Type B pancreatic cell (in vitro differentiated cells): Measurements from ENCODE around the gene ROR1. TPM values are rescaled to one million over a fixed set of nuclear protein-coding genes. Genes with fewer than 3 reads are reported as not detected.
A peak's percentile ranks its signal among the peaks of the same experiment; 100 is the strongest.

Experiments
- DNase-seq: peaks from one replicate; pipeline ENCODE4 v3.0.0; 2021; ENCODE audit warnings: mixed read lengths; ENCODE audit not compliant: unreplicated experiment; ENCODE audit errors: extremely low spot score
- H3K27ac Mint-ChIP-seq: 2 replicates; pipeline ENCODE4 v1.8.0; 2021; ENCODE audit warnings: mild to moderate bottlenecking, mixed read lengths
- H3K27me3 Mint-ChIP-seq: 2 replicates; pipeline ENCODE4 v1.8.0; 2021; ENCODE audit warnings: mixed read lengths
- H3K36me3 Mint-ChIP-seq: 2 replicates; pipeline ENCODE4 v1.8.0; 2021; ENCODE audit warnings: mixed read lengths
- H3K4me1 Mint-ChIP-seq: one replicate; pipeline ENCODE4 v1.8.0; 2021; ENCODE audit warnings: mixed read lengths; ENCODE audit not compliant: unreplicated experiment
- H3K4me3 Mint-ChIP-seq: 2 replicates; pipeline ENCODE4 v1.8.0; 2021; ENCODE audit warnings: mild to moderate bottlenecking, mixed read lengths
- H3K9me3 Mint-ChIP-seq: 2 replicates; pipeline ENCODE4 v1.8.0; 2021; ENCODE audit warnings: mixed read lengths
- total RNA-seq: library from RNA; stranded (reverse); gene quantifications from 2 replicates; pipeline ENCODE4 v1.2.1, GENCODE V29; 2021; ENCODE audit warnings: low replicate concordance
- TF ChIP-seq, protein P1 (sequence below): fragments of 200-600 bp; sonication (generic); conservative IDR thresholded peaks from 2 replicates; pipeline ENCODE4 v1.5.0; 2021; ENCODE audit warnings: antibody characterized with exemption, mild to moderate bottlenecking

Gene ROR1
- total RNA-seq, 1 donor from 2014 or later: 32.0 TPM

DNA sequence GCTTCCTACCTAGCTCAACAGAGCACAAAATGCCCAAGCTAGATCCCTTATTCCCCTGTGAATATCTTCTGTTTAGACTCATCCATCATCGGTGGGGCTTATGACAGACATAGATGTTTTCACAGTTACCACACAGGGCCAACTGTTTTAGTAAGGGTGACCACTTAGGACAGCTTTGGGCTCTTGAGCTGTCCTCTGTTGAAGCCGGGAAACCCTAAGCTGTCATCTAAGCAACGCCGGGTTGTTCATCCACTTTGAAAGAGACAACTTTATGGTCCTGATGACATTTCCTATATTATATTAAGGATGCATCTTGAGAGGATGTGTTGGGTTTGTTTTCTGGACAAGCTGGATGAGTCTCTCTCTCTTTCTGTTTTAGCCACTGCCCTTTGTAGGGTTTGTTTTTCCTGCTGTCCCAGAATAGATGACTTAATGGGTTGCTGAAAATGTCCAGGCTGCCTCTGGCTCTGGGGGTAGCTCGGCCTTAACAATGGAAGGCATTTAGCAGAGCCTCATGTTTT, 319.1 kb downstream of the ROR1 start:
- Mint-ChIP-seq H3K27ac (peak overlapping the region; percentile 46), H3K4me3 (peak overlapping the region; percentile 44), H3K36me3 (peaks cover 11% of the 10 kb centered on the region), H3K4me1 (peaks cover 51% of the 10 kb centered on the region), H3K9me3 (peaks cover 7% of the 10 kb centered on the region), H3K27me3 (no peaks in the 10 kb centered on the region)
- TF ChIP-seq, protein P1, sequence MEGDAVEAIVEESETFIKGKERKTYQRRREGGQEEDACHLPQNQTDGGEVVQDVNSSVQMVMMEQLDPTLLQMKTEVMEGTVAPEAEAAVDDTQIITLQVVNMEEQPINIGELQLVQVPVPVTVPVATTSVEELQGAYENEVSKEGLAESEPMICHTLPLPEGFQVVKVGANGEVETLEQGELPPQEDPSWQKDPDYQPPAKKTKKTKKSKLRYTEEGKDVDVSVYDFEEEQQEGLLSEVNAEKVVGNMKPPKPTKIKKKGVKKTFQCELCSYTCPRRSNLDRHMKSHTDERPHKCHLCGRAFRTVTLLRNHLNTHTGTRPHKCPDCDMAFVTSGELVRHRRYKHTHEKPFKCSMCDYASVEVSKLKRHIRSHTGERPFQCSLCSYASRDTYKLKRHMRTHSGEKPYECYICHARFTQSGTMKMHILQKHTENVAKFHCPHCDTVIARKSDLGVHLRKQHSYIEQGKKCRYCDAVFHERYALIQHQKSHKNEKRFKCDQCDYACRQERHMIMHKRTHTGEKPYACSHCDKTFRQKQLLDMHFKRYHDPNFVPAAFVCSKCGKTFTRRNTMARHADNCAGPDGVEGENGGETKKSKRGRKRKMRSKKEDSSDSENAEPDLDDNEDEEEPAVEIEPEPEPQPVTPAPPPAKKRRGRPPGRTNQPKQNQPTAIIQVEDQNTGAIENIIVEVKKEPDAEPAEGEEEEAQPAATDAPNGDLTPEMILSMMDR: no peak
- DNase-seq: no peak

DNA sequence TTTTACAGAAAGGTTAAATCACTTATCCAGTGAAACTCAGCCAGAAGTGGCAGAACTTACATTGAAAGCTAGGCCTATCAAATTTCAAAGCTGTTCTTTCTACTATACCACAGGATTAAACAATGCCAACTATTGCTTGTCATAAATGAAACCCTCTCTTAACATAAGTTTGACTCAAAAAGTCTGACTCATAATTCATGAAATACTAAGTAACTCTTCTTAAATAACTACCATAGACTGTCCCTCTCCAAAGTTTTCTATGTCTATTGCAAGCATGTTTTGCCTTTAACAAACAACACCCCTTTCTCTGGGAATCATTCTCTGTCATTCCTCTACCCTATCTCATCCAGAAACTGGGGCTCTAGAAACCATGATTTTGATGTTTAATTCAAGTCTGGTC, 320.1 kb downstream of the ROR1 start:
- no peak overlapping the region for H3K27ac Mint-ChIP-seq
- peaks cover 11% of the 10 kb centered on the region for H3K36me3 Mint-ChIP-seq
- H3K27me3 Mint-ChIP-seq: no peaks in the 10 kb centered on the region
- no peak for DNase-seq
- H3K4me3 Mint-ChIP-seq: no peak overlapping the region
- TF ChIP-seq, protein P1: no peak
- peaks cover 57% of the 10 kb centered on the region for H3K4me1 Mint-ChIP-seq
- H3K9me3 Mint-ChIP-seq: peaks cover 7% of the 10 kb centered on the region

DNA sequence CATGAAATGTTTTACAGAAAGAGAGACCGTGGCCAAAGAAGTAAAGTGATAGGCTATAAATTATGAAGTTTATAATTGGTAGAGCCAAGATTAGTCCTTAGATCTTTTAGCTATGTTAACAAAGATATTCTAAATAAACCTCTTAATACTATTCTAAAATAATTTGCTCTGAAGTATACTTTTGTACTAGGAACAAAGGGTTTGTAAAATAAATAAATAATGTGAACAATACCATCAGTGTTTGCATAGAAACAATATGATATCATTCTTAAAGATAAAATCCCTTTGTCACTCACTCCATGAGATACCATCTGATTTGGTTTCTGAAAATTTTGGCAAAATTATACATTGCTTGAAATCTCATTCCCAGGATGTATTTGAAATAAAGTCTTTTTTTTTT, 322.0 kb downstream of the ROR1 start:
- no peak overlapping the region for H3K27ac Mint-ChIP-seq
- H3K9me3 Mint-ChIP-seq: no peaks in the 10 kb centered on the region
- TF ChIP-seq, protein P1: no peak
- H3K27me3 Mint-ChIP-seq: no peaks in the 10 kb centered on the region
- H3K36me3 Mint-ChIP-seq: peaks cover 7% of the 10 kb centered on the region
- no peak for DNase-seq
- H3K4me1 Mint-ChIP-seq: peaks cover 55% of the 10 kb centered on the region
- H3K4me3 Mint-ChIP-seq: no peak overlapping the region

DNA sequence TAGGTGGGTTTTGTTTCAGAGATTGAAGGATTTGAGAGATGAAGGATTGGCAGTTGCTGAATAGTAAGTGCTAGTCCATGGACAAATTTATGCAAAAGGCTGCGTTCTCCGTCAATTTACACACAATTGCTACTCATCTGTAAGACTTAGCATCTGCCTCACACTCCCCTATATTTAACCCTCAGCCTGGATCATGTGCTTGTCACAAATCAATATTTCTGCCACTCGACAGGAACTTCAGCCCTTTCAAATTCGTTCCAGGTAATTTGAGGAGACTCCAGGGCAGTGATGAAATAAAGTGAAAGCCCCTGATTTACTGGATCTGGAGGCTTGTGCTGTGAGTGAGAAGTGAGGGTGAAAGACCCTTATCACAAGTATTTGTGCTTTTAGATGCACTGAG, 324.0 kb downstream of the ROR1 start:
- DNase-seq: no peak
- Mint-ChIP-seq H3K27me3 (no peaks in the 10 kb centered on the region), H3K4me1 (peaks cover 63% of the 10 kb centered on the region), H3K27ac (no peak overlapping the region), H3K9me3 (no peaks in the 10 kb centered on the region), H3K36me3 (peaks cover 7% of the 10 kb centered on the region), H3K4me3 (no peak overlapping the region)
- TF ChIP-seq, protein P1: no peak

DNA sequence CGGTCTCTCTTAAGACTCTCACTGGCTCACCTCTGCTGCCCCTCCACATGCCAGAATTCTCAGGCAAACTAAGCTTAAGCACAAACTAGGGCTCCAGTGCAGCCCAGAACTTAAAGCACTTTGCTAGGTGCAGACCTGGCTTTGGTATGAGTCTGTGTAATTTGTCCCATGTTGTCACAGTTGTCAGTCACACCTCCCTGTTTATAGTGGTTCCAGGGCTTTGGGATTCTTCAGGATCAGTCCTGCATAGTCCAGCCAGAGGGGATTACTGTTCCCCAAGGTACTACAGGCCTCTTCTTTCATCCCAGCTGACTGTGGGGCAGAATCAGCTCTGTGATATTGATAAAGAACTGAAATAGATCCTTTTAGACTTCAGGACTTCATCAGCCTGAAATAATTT, 324.6 kb downstream of the ROR1 start:
- no peak overlapping the region for H3K4me3 Mint-ChIP-seq
- H3K4me1 Mint-ChIP-seq: peaks cover 59% of the 10 kb centered on the region
- H3K36me3 Mint-ChIP-seq: peaks cover 7% of the 10 kb centered on the region
- H3K9me3 Mint-ChIP-seq: no peaks in the 10 kb centered on the region
- no peak for DNase-seq
- TF ChIP-seq, protein P1: no peak
- no peak overlapping the region for H3K27ac Mint-ChIP-seq
- H3K27me3 Mint-ChIP-seq: no peaks in the 10 kb centered on the region
